Right forelimb (tissue), 1 donor: ENCODE measurements around the gene PGC.

Source experiments
- DNase-seq: peaks from one replicate; pipeline ENCODE4 v3.0.0-alpha.2; 2018

PGC gene

DNA sequence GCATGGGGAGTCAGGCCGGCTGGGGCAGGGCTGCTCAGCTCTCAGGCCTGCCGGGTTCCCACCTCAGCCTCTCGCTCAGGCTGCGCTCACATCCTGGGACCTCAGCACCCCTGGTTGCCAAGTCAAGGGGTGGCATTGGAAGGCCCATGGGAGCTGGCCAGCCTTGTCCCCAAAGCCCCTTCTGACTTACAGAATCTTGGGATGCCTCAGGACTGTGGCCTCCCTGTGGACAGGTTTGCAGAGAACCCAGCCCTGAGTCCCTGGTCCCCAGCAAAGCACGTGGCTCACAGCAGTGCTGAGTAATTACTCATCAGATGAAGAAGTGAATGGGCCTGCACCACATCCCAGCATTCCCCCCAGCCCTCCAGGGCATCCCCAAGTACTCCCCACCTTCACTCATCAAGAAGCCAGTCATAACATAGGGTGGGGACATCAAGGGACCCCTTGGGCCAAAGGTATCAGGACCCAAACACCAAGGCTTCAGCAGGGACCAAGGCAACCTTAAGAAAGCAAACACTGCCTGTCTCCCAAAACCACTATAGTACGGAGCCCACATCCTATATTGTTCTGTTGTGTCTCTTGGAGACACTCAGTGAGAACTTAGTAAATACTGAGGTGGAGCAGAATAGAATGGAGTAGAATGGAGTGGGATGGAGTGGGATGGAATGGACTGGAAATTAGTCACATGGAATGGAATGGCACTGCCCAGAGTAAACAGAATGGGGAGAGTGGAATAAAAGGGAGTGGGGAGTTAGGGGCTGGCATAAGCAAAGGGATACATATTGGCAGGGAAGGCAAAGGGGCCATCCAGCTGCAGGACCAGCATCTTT lies 3.6 kb downstream of the PGC start:
- DNase-seq: no peak

DNA sequence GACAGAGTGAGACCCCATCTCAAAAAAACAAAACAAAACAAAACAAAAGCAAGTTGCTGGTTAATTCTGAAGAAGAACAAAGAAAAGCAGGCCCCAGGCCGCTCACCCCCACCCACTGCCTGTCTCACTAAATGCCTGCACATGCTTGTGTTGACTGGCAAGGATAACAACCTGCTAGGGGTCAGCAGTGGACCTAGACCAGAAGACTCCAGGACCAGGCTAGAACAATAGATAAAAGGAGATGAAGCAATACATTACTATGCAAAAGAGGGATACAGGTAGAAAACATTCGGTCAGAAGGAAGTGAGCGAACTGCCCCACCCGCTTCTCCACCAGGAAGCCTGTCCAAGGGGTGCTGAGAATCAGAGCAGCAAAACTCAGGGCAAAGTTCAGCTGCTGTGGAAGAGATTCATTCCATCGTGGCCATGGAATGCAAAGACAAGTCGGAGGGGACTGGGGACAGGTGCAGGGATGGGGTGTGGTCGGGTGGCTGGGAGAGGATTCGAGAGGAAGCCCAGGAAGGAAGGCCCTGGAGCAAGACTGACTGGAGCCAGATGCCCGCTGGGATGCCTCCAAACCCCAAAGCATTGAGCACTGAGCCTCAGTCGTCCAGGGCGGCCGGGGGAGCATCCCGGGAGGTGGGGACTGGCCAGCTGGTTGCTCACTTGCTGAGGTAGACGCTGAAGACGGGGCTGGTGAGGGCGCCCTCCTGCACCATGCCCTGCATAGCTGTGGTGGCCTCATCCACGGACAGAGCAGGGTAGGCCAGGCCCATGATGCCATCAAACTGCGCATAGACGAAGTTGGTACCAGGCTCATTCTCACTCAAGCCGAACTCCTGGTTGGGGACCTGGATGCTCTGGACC lies 5.3 kb downstream of the PGC start:
- DNase-seq: no peak

DNA sequence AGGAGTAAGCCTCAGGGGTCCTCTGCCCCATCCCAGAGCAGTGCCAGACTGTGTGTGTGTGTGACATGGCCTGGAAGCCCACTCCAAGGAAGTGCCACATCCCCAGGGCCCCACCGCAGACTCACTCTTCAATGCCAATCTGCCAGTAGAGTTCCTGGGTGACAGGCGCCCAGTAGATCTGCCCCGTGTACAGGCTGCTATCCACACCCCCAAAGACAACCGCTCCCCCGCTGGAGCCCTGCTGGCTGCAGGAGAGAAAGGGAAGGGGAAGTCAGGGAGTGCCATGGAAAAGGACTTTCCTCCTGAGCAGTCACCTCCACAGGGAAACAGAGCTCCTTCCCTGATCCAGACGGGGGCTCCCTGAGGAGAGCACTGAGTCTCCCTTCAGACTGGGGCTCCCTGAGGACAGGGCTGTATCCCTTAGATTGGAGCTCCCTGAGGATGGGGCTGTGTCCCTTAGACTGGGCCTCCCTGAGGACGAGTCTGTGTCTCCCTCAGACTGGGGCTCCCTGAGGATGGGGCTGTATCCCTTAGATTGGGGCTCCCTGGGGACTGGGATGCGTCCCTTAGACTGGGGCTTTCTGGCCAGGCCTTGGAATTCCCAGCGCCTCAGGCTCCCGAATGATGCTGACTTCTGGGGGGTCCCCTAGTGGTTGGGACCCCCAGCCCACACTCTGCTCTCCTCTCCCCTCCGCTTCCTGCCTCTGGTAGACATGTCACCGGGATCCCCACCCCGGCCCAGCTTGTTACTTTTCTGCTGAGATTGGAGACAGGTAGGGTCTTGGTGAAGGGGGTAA lies 6.6 kb downstream of the PGC start:
- no peak for DNase-seq

DNA sequence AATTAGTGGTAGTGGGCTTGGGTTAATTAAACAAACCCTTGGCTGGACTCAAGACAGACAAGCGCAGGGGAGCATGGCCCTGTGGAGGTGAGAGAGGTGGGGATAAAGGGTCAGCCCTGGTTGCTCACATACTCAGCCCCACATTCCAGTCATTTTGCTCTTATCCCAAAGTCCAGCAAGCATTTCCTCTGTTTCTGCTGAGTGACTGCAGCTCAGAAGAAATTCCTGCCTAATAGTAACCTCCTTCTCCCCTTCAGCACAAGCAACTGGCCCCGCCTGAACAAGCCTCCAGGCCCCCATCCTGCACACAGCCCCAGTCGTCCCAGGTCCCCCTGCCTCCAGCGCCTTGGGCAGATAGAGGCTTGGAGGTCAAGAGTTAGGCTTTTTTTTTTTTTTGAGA lies 8.2 kb downstream of the PGC start:
- DNase-seq: no peak

DNA sequence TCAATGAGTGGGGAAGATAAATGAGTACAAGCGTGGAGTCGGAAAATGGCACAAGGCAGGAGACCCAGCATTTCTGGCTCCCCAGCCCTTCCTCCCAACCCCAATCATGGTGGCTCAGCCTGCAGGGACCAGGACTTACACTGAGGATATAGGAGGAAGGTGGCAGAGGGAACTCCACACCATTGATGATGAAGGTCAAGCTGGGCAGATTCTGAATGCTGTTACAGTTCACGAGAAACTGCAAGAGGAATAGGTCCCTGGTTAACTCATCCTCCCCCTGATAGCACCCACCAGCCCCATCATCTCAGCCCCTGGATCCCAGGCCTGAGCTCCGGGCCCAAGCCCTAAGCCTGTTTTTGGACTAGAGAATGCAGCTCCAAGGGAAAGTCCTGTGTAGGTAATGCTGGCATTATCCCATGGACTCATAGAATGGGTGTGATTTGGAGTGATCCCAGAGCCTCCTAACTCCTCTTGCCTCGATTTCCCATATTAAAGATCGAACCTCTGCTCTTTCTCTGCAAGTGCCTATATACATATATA lies 9.5 kb downstream of the PGC start:
- no peak for DNase-seq

DNA sequence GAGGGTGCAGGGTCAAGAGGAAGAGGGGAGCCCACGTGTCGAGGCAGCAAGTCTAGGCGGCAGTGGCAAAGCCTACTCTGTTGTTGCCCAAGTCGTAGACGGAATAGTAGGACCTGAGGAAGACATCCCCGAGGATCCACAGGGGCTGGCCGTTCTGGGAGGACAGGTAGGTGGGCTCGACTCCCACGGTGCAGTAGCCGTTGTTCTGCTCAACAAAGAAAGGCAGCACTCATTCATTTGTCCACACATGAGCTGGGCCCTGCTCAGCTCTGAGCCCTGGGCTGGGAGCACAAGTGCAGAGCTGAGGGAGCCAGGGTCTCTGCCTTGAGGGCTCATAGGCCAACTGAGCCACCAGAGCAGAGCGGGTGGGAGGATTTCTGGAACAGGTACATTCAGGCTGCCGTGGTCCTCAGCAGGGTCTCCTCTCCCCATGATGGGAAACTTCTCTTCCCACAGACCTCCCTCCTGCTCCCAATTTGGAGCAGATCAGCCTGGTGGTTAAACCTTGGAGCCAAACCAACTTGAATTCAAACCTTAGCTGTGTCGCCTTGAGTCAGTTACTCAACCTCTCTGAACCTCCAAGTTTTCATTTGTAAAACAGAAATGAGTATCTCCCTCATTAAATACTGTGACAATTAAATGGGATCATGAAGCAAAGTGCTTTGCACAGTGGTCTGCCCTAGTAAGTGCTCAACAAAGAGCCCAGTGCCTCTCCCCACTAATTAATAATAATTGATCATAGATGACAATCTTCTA lies 10.2 kb downstream of the PGC start:
- no peak for DNase-seq

DNA sequence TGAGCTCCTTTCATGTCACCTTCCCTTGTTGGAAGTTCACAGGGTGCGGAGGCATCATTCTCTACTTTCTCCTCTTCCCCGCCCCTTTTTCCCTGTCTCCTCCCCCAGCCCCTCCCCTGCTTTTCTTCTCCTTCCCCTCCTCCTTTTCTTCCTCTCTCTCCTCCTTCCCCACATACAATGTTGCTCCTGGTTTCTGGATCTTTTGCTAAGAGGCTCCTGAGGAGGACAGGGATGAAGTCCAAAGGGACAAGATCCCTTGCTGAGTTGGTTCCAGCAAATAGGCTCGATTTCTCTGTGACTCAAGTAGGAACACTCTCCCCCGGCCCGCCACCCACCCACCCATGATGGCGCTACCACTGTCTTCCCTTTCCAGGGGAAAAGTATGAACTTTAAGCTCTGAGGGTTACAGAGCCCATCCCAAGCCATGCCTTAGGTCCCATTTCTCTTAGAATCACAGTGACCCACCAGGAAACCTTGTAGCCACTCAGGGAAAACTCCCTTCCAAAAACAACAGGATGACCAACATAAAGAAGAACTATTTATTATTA lies 10.9 kb downstream of the PGC start:
- DNase-seq: no peak

DNA sequence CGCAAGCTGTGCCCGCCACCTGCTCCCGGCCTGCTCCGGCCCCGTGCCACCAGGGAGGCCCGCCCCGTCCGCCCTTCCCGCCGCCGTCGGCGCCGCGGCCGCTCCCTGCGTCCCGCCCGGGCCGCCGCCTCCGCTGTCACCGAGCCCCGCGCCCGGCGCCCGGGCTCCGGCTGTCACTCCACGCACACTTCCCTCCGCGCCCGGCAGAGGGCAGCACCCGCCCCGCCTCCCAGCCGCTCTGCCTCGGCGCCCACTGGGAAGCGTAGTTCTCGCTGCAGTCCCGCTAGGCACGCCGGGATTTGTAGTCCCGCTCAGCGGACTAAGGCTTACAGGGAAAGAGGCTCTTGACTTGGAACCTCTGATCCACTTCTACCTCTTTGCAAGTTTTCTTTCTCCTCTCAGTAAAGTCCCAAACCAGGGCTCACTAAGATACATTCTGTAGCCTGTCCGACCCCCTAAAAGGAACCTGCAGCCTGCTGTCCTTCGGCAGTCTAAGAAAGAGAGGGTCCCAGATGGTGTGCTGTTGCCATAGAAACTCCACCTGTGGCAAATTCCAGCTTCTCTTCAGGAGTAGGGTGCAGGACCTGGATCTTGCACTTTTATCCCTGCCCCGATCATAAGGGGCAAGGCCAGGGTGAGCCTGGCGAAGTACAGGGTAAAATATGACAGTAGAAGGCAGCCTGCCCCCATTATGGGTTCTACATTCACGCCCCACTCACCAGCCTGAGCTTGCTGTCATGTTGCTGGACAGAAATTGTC lies 11.6 kb downstream of the PGC start, which contains the start of gene TFEB:
Gene TFEB (minus strand): TSS at position 182 of the 759 bp plus-strand sequence. CDS start 44,395 bp downstream, outside the sequence.
- DNase-seq: peak; percentile 97

DNA sequence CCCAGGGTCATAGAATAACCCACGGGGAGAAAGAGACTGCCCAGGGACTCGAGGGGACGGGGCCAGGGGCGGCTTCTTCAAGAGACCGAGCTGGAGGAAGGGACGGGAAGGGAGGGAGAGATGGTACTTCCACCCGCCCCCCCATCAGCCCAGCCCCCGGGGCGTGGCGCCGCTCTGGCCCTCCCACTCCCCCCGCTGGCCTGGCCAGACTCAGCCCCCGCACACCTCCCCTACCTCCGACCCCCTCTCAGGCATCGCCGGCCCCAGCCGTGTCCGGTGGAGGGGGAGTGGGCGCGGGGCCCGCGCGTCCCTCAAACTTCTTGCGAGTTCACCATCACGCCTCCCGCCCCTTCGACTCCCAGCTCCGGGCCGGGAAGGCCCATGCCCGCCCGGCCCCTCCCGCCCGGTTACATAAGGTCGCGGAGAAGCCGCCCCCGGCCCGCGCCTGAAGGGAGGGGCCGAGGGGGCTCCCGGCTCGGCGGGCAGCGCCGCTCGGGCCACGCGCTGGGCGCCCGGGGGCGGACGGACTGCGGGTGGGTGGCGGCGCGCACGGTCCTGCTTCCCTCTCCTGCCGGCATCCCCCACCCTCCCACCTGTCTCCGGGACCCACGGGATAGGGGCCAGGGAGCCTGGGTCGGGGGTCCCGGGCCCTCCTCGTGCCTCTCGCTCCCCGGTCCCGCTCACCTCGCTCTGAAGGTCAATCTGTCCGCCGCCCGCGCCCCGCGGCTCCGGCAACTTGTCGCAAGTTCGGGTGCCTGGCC lies 12.4 kb downstream of the PGC start:
- DNase-seq: no peak

DNA sequence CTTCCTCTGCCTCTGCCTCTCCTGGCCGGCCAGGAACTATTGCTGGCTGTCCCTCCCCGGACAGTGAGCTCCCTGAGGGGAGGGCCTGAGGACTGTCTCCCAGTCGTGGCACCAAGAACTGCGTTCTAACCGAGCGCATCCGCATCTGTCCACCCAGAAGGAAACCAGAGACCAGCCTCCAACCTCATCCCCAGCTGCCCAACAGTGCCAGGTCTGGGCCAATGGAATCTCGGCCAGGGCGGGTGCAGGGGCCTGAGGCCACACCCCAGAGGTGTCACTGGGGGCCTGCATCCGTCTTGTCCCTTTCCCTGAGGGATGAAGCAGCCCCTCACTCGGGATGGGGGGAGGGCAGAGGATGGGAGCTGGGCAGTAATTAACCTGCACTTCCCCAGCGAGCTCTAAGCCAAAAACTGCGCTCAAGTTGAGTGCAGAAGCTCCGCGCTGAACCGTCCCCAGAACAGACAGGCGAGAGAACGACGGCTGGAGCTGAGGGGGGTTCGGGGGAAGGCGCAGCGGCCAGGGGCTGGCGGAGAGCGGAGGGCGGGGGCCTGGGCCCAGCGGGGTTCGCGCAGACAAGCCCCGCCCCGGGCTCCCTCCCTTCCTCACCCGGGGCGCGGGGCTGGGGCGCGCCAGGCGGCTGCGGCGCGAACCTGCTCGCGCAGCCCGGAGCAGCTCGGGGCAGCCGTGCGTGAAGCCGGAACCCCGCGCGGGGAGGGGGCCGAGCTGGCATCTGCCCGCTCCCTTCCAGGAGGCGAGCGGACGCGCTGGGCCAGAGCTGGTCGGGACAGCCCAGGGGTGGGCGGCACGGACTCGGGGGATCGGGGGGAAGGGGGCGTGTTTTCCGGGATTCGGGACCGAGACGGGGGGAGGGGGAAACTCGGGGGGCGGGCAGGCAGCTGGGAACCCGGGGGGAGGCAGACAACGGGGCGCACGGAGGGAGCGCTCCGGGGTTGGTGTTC lies 13.2 kb downstream of the PGC start:
- DNase-seq: peak; percentile 90

DNA sequence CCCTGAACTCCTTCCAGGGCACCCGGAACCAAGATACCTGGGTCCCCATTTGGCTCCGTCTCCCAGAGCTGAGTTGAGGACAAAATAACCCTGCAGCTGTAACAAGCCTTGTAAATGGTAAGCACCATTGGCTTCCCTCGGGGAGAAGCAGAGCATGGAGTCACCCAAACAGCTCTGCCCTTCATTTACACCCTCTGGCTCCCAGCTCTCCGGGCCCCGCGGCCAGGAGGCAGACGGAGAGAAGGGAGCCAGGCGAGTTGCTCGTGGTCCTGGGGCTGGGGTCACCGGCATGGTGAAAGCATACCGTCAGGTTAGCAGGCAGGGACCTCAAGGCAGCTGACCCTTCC lies 13.9 kb downstream of the PGC start:
- no peak for DNase-seq

DNA sequence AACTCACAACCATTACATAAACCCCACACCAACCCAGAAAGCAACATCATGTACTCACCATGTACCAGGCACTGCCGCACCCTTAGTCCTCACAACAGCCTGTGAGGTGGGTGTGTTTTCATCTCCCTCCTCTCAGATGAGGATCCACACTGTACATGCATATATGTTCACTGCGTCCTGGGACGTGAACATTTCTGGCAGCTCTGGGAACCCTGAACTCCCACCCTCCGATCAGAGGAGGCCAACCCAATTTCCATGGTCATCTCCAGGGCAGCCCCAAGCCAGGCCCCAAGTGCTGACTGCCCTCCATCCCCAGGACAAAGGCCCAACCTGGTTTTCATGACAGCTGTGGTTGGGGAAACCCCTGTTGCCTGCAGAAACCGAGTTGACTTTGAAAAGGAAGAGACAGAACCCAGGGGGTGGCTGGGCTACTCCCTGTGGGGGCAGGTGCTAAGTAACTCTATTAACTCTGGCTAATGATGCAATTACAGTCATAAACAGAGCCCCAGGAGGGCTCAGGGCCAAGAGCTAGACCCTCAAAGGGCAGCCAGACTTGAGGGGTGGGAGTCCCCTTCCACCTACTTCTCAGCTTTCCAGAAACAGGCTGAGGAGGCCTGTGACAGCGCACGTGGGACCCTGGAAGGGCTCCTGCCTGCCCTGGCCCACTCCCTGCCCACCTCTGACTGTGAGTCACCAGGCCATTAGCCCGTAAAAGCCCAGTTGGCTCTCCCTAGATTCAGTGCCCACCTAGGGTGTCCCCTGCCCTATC lies 14.4 kb downstream of the PGC start:
- no peak for DNase-seq

DNA sequence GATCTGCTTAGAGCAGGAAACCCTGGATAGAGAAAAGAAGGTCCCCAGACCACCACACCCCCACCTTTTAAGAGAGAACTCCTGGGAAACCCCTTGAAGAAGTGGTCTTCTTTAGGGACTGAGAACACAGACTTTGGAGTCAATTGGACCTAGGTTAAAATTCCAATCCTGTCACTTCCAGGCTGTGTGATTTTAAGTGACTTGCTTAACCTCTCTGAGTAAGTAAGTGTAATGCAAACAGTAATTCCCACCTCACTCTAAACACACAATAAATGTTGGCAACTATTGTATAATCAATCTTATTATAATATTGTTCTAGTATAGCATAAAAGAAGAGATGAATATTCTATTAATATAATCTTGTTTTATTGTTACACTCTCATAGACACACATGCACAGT lies 15.0 kb downstream of the PGC start:
- no peak for DNase-seq

DNA sequence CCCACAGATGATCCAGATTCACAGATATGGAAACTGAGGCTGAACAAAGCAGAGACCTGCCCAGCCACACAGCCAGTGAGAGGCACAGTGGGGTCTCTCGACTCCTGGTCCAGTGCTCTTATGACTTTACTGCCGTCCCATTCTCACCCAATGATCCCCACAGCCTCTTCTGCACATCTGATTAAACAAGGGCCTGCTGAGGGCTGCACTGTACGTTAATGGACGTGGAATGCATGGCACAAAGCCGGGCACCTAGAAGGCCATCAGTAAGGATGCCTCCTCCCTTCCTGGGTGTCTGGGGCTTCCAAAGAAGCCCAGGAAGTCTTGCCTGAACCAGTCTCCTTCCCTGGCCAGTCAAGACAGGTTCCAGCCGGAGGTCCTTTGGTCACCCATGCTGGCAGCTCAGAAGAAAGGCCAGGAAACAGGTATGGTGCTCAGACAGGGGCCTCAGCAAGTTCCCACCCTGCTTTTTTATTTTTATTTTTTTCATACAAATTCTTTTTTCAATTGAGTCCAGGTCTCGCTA lies 15.6 kb downstream of the PGC start:
- DNase-seq: no peak

DNA sequence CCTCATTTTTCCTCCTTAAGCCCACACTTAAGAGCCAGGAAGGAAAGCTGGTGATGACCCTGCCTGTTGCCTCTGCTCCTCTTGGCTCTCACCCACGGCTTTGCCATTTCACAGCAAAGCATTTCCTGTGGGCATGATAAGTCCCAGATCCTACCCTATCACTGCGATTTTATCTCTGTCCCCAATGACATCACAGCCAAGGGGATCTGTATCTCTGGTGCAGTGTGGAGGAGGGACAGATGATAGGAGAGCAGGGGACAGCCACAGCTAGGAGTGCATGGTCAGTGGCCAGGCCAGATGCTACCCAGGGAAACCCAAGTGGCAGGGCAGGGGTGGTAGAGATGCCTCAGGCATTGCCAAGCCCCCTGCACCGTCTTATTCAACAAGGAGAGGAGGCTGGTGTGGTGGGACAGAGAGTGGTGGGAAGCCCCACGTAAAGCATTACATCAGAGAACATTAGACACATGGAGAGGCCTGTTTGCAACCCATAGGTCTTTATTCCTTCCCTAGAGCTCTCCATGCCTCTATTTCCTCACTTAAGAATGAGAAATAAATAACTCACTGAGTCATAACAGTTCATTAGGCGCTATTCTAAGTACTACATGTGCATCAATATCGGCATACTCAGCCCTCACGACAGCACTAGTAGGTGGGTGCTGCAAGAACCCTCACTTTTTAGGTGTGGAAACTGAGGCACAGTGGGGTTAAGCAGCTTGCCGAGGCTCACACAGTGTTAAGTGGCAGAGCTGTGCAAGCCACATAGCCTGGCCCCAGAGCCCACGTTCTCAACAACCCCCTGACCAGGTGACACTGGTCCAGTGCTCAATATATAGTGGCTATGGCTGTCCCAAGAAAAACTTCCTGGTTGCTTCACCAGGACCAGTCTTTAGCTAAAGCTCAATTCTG lies 16.4 kb downstream of the PGC start:
- DNase-seq: no peak

DNA sequence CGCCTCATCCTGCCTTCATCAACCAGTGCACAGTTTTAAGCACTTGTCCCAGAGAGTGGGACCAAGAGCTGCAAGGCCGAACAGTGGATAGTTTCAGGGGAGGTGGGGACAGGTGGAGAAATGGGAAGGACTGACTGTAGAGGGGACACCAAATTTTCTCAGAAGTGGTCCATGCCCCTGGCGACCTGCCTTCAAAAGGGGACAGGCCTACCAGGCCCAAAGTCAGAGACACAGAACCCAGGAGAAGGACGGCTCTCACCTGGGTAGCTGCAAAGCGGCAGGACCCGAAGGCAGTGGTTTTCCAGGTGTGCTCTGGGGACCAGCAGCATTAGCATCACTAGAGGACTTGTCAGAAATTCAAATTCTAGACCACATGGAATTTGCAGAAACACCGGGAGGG lies 17.6 kb downstream of the PGC start:
- DNase-seq: no peak

DNA sequence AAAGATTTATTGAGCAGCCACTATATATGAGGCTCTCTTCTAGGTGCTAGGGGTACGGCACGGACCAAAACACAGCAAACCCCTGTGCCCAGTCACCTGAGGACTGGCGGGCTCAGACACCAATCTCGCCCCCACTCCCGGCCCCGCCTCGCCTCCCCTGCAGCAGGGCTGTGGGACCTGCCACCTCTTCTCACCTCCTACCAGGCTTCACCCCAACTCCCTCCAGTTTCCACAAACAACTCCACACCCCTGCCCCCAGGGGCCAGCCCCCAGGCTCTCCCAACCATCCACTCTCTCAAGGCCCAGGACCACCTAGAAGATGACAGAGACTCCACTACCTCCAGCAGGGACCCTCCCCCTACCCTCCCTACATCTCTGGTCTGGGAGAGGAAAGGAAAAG lies 18.2 kb downstream of the PGC start:
- DNase-seq: no peak
